Panc1 (cell line): ENCODE data around the gene ATXN7L1.

ENCODE experiments used
- CTCF ChIP-seq: fragments of 450-650 bp; IDR thresholded peaks from 2 replicates; pipeline ENCODE4 v1.5.1; 2017; ENCODE audit warnings: mild to moderate bottlenecking
- POLR2AphosphoS5 ChIP-seq: IDR thresholded peaks from 2 replicates; pipeline ENCODE4 v1.6.1; 2012; ENCODE audit warnings: mild to moderate bottlenecking, low read depth, low read length, moderate library complexity
- REST ChIP-seq, 2 experiments: IDR thresholded peaks; 2 replicates each; pipeline ENCODE4 v1.6.1; 2011 to 2012; ENCODE audit warnings: low read depth in 2 of 2, control low read depth in 1 of 2, low read length in 1 of 2, mild to moderate bottlenecking in 1 of 2, moderate library complexity in 1 of 2; ENCODE audit not compliant: insufficient read depth in 1 of 2
- TCF7L2 ChIP-seq: IDR thresholded peaks from 2 replicates; pipeline ENCODE4 v1.6.1; 2011; ENCODE audit warnings: mild to moderate bottlenecking, low read depth, low read length, inconsistent platforms

GRCh38 chr7:105723572-105723971 is 152.8 kb downstream of the ATXN7L1 start:
- TF ChIP-seq POLR2AphosphoS5 (no peak), CTCF (no peak), REST (IDR thresholded peaks at IDR 0.05; ENCODE audit: insufficient read depth in 1 of 2, low read depth in 2 of 2, low read length in 1 of 2) (no peak), TCF7L2 (no peak)
